HL-60 (cell line): ENCODE data around the gene ANKRA2.

ENCODE experiments used
- DNase-seq, 2 experiments: peaks; one replicate each; pipeline ENCODE4 v3.0.0-alpha.2; 2010 to 2020; ENCODE audit warnings: low read depth in 1 of 2, low spot score in 1 of 2
- H3K27ac ChIP-seq: fragments of 250-450 bp; sonication (Bioruptor Pico); replicated peaks from 2 replicates; pipeline ENCODE4 v1.5.1; 2020; ENCODE audit warnings: mild to moderate bottlenecking, moderate library complexity
- H3K27me3 ChIP-seq: fragments of 250-450 bp; sonication (Bioruptor Pico); 2 replicates; pipeline ENCODE4 v1.5.1; 2021; ENCODE audit warnings: mild to moderate bottlenecking, moderate library complexity; ENCODE audit not compliant: insufficient read depth, poor library complexity, severe bottlenecking
- H3K4me3 ChIP-seq: replicated peaks from 2 replicates; pipeline ENCODE4 v1.5.1; 2011; ENCODE audit warnings: mild to moderate bottlenecking, control low read depth, low read length; ENCODE audit not compliant: insufficient read depth
- CTCF ChIP-seq: IDR thresholded peaks from one replicate; pipeline ENCODE4 v1.5.1; 2011; ENCODE audit warnings: low read length, control low read depth, inconsistent platforms; ENCODE audit not compliant: insufficient read depth
- GABPA ChIP-seq: IDR thresholded peaks from 2 replicates; pipeline ENCODE4 v1.6.1; 2012; ENCODE audit warnings: low read depth
- POLR2AphosphoS5 ChIP-seq: IDR thresholded peaks from 2 replicates; pipeline ENCODE4 v1.6.1; 2012; ENCODE audit warnings: low read depth
- REST ChIP-seq: IDR thresholded peaks from 2 replicates; pipeline ENCODE4 v1.6.1; 2012; ENCODE audit warnings: low read depth; ENCODE audit not compliant: insufficient replicate concordance
- SPI1 ChIP-seq: IDR thresholded peaks from 2 replicates; pipeline ENCODE4 v1.6.1; 2012; ENCODE audit warnings: low read depth, mild to moderate bottlenecking, borderline replicate concordance

ANKRA2 gene

GRCh38 chr5:73582285-73583145 is 17.1 kb upstream of the ANKRA2 start:
- no peak for TF ChIP-seq POLR2AphosphoS5
- TF ChIP-seq GABPA, result no peak
- TF ChIP-seq CTCF, result no peak
- TF ChIP-seq SPI1, result no peak
- no peak for TF ChIP-seq REST
- DNase-seq, result no peak
- no peak overlapping the region for H3K27ac ChIP-seq

GRCh38 chr5:73565969-73566547 is 619 bp upstream of the ANKRA2 start:
- no peaks in the 10 kb centered on the region for H3K27me3 ChIP-seq
- TF ChIP-seq GABPA, result no peak
- peak overlapping the region; percentile 84 for H3K27ac ChIP-seq
- peak overlapping the region; percentile 87 for H3K4me3 ChIP-seq
- no peak for DNase-seq

More at GRCh38 chr5:73582285-73583145, 17.1 kb upstream of the ANKRA2 start:
- Histone ChIP-seq H3K27me3 (no peaks in the 10 kb centered on the region), H3K4me3 (no peak overlapping the region)

GRCh38 chr5:73564675-73565074 is 764 bp downstream of the ANKRA2 start:
- Histone ChIP-seq H3K27me3 (no peaks in the 10 kb centered on the region), H3K27ac (peak overlapping the region; percentile 84), H3K4me3 (peak overlapping the region; percentile 87)
- peak in 1 of 2 experiments; percentile 2 for DNase-seq
- TF ChIP-seq CTCF (no peak), REST (no peak), POLR2AphosphoS5 (no peak), SPI1 (no peak), GABPA (no peak)

GRCh38 chr5:73564018-73564417 is 1.4 kb downstream of the ANKRA2 start:
- Histone ChIP-seq H3K27me3 (no peaks in the 10 kb centered on the region), H3K27ac (peak overlapping the region; percentile 84; the same call in 1 of the 2 replicates), H3K4me3 (peak overlapping the region; percentile 87)
- no peak for TF ChIP-seq POLR2AphosphoS5
- no peak for TF ChIP-seq REST
- no peak for TF ChIP-seq GABPA
- TF ChIP-seq SPI1, result no peak
- no peak for TF ChIP-seq CTCF
- no peak for DNase-seq
